ENCODE data around the gene PARM1.

PARM1 gene

GRCh38 chr4:75089206-75089605 lies 156.3 kb downstream of the PARM1 start:
- no peak for TF ChIP-seq CTCF (IDR thresholded peaks at IDR 0.05; ENCODE audit: low read depth, low read length)
- DNase-seq (ENCODE audit: low read depth, low spot score), result no peak
- in situ Hi-C loops (cut with HindIII; ENCODE audit: low sequenced_read_pairs), result no loop called here
- no peak overlapping the region for H3K4me3 ChIP-seq (ENCODE audit: low read depth, low read length)

GRCh38 chr4:75099321-75099720 lies 166.4 kb downstream of the PARM1 start:
- H3K4me3 ChIP-seq (ENCODE audit: low read depth, low read length), result no peak overlapping the region
- DNase-seq (ENCODE audit: low read depth, low spot score), result no peak
- TF ChIP-seq CTCF (IDR thresholded peaks at IDR 0.05; ENCODE audit: low read depth, low read length), result no peak
- in situ Hi-C loops (cut with HindIII; ENCODE audit: low sequenced_read_pairs), result no loop called here

All from astrocyte of the spinal cord (primary cell).